Measurements from ENCODE around the gene MT1M.
A peak's percentile ranks its signal among the peaks of the same experiment; 100 is the strongest.
"Not testable (repeated sequence)": the region's sequence is repeated elsewhere in the genome, so short reads cannot be mapped to it uniquely, and the experiment has no call there.

MT1M gene

DNA sequence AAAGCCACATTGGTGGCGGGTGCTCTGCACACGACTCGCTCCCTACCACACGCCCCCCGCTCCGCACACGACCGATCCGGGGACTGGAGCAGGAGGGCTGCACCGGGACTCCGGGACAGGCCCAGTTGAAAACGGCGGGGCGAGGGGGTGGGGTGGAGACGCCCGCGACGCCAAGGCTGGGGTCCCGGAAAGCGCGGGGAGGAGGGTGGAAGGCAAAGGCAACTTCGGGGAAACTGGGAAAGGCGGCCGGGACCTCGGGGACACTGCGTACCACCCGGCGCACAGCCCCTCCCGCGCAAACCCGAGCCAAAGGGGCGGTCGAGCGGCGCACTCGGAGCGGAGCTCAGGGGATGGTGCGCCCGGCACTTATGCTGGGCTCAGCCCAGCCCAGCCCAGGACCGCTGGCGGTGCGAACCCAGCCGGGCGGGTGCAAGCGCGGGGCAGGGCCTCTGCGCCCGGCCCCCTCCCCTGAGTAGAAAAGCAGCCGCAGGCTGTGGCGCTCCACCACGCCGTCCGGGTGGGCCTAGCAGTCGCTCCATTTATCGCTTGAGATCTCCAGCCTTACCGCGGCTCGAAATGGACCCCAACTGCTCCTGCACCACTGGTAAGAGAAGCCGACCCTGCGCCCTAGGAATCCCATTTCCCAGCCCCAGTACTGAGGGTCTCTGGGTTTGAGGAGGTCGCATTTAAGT is at the start of gene MT1M:
TSS of gene MT1M (plus strand) at position 504 of the 692 bp plus-strand sequence. CDS start at position 577, 73 bp downstream.
- DNase-seq, result no peak

DNA sequence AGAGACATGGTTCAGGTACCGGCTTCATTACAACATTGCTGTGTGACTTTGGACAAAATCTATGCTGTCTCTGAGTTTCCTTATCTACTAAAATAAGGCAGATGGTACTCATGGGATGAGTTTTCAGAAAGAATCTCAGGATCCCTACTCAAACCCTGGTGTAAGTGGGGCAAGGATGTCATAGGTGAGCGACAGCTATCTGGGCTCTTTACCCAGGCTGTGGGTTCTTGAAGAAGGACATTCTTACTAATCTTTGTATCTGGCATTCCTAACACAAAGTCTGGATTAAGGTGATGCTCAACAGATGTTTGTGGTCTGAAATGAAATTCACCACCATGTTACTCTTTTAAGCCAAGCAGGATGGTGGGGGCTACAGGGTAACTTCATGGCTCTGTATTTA is 49.5 kb upstream of the MT1M start:
- DNase-seq, result not testable (repeated sequence)

DNA sequence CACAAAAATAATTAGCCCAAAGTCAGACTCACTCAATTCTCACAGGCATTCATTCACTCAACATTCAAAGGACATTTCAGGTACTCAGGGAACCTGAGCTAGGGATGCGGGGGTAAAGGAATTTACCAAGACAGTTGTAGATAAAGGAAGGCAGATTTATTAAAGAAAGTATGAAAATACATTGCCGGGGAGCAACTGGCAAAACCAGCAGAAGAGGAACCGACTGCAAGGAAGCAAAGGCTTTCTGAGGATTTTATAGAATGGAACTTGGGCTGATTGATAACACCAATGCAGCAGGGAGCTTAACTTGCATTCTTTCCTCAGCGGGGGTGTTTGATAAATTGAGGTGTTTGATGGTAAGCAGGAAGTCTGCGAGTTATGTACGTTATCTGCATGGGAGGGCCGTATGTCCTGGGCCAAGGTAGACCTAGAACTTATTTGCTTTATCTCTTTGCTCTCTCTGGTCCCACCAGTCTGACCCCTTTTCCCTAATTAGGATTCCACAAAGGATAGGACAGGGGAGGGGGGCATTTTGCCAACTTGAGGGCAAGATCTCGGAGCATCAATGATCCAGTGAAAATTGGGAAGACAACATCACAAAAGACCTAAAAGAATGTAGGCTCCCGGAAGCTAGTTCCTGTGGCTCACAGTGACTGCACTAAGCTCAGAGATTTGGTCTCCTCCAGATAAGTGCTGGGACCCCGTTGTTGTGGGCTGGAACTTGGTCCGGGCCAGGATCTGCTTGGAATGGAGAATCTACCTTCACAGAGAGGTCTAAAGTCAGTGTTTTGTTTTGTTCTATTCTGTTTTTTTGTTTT is 48.9 kb upstream of the MT1M start:
- no peak for DNase-seq

DNA sequence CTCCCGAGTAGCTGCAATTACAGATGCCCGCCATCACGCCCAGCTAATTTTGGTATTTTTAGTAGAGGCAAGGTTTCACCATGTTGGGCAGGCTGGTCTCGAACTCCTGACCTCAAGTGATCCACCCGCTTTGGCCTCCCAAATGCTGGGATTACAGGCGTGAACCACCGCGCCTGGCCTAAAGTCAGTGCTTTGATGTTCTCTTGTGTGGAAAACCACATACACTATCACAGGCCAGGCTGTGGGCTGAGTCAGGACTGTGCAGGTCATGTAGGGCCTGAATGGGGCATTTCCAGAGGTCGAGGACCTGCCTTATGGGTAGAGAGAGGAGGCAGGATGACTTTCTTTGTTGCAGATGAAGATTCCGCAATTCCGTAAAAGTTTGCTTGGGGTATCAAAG is 48.2 kb upstream of the MT1M start:
- no peak for DNase-seq

DNA sequence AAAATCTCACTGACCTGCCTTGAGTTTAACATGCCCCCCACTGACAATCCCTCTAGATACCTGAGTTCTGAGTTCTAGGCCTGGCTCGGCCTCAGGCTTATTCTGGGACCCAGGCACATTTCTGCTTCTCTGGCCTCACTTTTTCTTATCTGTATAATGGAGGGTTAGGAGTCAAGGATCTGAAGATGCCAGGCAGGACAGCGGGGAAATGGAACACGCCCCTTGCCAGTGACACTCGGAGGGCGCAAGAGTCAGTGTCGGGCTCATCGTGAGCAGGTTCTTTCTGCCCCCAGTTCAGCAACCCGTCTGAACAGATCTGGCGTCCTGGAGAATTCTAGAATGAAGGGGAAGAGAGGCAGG is 43.7 kb upstream of the MT1M start:
- DNase-seq, result no peak

DNA sequence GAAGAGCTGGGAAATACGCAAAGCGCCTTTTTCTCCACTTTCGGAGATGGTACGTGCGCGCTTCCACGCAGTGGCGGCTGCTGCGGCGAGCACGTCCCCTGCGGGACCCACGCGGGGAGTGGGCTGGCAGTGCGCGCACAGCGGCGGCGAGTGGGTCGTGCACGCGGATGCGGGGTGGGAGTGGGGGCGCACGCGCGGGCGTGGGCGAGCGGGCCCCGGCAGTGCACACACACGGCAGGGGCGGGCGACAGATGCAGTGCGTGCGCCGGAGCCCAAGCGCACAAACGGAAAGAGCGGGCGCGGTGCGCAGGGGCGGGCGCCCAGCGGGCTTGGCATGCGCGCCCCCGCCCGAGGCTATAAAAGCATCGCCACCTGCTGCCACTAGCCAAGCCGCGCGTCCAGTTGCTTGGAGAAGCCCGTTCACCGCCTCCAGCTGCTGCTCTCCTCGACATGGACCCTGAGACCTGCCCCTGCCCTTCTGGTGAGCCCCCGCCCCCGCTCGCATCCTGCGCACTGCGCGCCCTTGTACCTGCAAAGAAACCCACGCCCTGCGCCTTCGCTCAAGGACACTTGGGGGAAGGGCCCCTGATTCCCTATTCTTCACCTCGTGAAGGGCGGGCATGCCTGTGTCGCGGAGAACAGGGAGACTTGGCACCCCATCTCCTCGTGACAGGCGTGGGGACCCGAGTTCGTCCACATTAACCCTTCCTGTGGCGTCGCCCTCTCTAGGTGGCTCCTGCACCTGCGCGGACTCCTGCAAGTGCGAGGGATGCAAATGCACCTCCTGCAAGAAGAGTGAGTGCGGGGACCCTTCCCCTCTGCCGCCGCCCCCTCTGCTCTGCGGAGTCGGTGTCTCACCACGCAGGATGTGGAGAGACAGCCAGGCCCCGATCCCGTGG is 43.1 kb upstream of the MT1M start, which contains the start of gene MT3:
TSS of gene MT3 (plus strand) at position 388 of the 899 bp plus-strand sequence. CDS start at position 451, 63 bp downstream.
- peak; percentile 22 for DNase-seq

DNA sequence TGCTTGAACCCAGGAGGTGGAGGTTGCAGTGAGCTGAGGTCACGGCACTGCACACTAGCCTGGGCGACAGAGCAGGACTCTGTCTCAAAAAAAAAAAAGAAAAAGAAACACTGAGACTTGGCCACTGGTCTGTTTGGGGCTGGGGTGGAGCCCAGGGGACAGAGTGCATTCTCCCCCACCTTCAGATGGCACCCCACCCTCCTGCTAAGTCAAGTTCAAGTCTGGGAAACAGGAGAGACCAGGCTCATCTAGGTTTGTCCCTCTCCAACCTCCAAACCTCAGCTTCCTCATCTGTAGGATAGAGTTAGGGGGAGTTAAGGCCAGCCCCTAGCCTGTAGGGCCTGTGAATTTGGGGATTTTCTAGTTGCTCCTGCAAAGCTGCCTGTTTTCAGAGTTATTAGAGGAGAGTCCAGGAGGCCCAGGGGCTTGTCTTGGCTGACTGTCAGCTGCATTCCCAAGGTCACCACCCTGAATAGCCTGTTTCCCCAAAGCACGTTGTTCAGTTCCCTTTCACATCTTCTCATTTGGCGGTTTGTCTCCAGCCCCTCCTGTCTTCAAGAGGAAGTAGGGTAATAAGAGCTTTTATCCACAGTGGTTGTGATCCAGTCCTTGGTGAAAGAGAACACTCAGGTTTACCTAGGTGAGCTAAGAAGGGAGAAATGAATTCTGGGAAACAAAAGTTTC is 40.9 kb upstream of the MT1M start:
- DNase-seq, result no peak

DNA sequence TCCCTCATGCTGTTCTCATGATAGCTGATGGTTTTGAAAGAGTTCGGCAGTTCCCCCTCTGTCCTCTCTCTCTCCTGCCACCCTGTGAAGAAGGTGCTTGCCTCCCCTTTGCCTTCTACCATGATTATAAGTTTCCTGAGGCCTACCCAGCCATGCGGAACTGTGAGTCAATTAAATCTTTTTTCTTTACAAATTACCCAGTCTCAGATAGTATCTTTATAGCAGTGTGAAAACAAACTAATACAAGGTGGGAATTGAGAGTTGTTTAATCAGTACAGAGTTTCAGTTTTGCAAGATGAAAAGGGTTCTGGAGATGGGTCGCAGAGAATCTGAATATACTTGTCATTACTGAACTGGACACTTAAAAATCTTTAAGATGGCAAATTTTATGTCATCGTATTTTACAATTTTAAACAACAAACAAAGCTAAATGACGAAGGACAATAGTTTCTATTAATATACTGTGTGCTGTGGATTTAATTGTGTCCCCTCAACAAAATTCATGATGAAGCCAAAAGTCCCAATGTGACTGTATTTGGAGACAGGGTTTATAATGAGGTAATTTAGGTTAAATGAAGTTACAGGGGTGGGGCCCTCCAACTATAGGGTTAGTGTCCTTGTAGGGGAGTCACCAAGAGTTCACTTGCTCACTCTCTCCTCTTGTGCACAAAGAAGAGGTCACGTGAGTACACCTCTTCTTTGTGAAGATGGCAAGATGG is 38.7 kb upstream of the MT1M start:
- no peak for DNase-seq

DNA sequence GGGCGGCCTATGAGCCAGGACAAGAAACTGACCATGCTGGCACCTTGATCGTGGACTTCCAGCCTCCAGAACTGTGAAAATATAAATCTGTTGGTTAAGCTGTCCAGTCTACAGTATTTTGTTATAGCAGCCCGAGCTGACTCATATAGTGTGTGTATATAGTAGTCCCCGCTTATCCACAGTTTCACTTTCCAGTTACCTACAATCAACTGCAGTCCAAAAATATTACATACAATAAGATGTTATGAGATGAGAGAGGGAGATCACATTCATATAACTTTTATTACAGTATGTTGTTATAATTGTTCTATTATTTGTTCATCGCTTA is 38.2 kb upstream of the MT1M start:
- DNase-seq, result no peak

DNA sequence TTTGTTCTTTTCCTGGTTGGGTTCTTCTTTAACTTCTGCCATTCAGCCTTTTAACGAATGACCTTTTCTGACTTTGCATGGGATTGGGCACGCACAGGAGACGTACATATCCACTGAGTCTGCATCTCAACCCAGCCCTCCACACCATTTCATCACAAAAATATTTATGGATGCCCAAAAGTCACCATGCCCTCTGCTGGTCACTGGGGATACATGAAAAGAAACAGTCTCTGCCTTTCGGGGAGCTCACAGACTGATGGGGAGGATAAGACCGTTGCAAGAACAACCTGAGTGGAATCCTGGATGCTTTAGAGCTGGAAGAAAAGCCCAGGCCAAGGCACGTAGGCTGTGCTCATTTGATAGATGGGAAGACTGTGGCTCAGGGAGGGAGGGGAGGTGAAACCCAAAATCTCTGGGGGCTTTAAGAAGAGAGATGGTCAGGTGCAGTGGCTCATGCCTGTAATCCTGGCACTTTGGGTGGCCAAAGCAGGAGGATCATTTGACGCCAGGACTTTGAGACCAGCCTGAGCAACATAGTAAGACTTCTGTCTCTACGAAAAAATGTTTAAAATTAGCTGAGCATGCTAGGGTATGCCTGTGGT is 32.0 kb upstream of the MT1M start:
- peak; percentile 43 for DNase-seq

DNA sequence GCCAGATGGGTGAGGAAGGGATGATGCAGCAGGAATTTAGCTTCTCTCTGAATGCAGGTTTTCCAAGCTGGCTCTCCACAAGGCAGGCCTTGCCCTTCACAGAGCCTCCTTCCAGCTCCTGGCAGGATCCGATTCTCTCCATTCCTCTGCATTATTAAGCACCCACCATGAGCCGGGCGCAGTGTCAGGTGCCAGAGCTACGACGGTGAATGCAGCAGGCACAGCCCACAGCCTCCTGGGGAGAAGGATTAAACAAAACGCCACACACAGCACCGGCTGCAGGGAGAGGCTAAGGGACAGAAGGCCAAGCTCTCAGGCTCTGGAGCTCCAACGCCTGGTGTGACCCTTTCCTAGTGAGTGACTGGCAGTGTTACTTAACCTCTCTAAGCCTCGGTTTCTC is 31.1 kb upstream of the MT1M start:
- no peak for DNase-seq

DNA sequence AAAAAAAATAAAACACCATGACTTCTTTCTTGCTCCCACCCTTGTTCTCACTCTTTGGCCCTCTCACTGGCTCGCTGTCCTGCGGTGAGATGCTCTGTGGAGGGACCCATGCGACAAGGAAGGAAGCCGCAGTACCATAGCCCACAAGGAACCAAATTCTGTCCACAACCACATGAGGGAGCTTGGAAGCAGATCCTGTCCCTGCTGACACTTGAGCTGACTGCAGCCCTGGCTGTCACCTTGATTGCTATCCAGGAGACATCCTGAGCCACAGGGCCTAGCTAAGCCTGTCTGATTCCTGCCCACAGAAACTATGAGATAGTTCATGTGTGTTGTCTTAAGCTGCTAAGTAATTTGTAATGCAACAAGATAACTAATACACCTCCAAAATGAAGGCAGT is 28.9 kb upstream of the MT1M start:
- DNase-seq, result peak; percentile 43

DNA sequence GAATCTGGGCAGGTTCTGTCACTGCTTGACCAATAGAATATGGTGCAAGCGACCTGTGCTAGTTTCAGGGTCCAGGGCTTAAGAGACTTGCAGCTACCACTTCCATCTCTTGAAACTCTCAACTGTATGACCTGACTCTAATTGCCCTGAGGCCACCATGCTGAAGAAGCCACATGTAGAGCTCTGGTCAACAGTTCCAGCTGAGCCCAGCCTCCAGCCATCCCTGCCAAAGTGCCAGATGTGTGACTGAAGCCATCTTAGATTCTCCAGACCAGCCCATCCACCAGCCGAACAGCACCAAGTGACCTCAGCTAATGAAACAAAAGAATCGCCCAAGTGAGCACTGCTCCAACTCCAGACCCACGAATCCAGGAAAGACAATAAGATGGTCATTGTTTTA is 27.5 kb upstream of the MT1M start:
- no peak for DNase-seq

DNA sequence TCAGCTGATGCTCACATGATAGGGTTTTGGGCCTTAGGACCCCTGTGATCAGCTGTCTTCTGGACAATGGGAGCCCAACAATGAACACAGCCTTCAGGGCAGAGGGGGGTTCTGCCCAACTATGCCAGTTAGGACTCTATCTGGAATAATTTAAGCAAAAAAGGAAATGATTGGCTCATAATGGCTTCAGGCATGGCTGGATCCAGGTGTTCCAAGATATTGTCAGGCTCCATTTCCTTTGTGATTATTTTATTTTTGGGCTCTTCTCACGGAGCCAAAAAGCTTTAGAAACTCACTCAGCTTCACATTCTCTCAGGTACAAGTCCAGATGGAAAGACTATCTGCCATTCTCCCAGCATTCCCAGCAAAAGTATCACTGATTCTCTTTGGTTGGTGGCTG is 27.0 kb upstream of the MT1M start:
- no peak for DNase-seq

DNA sequence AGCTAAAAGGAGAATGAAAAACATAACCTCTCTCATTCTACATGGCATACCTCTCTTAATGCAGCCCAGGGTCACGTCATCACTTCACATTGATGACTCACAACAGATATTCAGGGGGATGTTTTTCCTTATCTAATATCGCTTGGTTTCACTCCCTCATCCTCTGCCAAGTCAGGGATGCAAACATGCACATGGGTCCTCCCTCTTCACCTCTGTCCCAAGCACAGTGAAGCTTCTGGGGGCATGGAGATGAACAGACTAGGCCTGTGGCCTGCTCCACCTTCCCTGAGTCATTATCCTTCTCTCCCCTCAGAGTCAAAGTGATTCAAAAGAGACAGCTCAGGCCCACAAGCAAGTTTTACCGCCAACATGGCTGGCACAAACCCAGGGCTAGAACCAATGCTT is 26.4 kb upstream of the MT1M start:
- DNase-seq, result no peak

DNA sequence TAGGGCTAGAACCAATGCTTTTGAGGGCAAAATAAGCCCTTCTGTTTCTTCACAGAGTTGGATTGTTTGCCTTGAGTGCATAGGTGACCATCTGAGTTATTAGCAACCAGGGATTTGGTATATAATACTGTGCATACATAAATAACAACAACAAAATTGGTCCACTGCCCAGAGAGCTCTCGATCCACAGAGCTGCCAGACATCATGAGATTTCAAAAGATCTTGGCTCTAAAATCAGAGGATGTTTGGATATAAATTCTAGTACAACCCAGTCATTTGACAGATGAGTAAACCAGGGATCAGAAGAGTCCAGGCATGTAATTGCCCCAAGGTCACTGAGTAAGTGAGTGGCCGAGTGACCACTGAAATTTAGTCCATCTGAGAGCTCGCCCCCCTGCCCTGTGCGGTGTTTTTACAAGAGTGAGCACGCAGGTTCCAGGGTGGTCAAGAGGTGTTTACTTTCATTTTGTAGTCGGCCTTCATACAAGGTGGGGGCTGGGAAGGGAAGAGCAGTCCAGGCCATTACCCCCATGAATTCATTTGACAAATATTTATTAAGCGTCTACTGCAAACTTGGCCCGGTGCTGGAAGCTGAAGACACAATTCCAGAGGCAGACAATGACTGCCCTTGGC is 25.9 kb upstream of the MT1M start:
- no peak for DNase-seq

DNA sequence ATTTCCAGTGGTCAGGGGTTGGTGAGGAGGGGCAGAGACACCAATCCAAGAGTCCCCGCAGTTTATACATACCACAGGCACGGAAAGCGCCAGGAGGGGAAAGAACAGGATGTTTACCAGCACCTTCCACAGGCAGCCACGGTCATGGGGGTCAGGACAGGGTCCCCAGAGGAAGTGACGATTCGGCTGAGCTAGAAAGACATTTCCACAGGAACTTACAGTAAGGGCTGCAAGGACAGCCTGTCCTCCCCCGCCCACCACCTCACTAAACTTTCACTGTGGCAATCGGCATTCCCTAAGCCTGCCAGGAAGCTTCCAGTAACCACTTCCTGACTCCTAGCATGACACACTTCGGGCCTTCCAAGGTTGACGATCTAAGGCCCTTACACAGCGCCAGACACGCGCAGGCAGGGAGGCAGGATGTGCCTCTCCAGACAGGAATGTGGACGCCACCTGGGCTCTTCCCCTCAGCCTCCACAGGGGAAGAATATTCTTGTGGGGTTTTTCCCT is 25.3 kb upstream of the MT1M start:
- peak; percentile 43 for DNase-seq

DNA sequence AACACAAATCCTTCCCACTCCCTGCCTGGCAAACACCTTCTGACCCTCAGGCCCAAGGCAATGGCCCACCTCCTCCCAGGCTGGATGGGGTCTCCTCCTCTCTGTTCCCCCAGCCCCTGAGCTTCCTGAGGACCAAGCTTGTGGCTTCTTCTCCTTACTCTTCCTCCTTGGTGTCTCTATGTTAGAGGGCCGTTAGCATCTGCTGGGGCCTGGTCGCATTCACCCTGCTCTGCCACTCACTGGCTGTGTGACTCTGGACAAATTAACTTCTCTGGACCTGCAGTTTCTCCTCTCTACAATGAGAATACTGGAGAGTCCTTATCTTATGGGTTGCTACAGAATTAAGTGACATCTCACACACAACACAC is 24.8 kb upstream of the MT1M start:
- no peak for DNase-seq

DNA sequence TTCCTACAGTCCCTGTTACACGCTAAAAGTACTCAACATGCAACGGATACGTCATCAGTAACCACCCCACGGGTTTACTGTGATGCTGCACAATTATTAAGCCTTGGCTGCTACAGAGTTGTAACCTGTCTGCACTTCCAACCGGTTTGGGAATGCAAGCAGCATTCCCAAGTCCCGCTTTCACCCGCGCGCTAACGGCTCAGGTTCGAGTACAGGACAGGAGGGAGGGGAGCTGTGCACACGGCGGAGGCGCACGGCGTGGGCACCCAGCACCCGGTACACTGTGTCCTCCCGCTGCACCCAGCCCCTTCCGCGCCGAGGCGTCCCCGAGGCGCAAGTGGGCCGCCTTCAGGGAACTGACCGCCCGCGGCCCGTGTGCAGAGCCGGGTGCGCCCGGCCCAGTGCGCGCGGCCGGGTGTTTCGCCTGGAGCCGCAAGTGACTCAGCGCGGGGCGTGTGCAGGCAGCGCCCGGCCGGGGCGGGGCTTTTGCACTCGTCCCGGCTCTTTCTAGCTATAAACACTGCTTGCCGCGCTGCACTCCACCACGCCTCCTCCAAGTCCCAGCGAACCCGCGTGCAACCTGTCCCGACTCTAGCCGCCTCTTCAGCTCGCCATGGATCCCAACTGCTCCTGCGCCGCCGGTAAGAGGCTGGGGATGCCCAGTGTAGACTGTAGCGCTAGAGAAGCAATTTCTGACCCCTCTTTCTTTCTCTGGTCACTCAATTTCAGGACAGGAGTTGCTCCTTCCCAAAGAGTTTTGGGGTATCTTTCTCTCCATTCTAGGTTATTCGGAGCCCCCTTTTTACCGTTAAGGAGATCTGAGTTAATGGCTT is 24.2 kb upstream of the MT1M start, which contains the start of gene MT2A:
TSS of gene MT2A (plus strand) at position 542 of the 833 bp plus-strand sequence. CDS start at position 614, 72 bp downstream.
- peak; percentile 93 for DNase-seq

DNA sequence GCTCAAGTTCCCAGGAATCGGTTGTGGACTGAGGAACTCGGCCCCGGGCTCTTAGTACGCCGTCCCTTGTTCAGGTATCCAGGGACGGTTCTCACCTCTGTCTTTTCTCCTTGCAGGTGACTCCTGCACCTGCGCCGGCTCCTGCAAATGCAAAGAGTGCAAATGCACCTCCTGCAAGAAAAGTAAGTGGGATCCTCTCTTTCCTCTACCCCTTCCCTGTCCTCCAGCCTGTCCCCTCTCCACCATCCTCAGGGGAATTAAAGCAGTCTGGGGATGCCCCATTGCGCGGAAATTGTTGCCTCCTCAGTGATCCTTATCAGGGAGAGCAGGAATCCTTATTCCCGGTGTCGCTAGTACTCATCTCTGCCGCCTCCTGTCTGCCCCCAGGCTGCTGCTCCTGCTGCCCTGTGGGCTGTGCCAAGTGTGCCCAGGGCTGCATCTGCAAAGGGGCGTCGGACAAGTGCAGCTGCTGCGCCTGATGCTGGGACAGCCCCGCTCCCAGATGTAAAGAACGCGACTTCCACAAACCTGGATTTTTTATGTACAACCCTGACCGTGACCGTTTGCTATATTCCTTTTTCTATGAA is 23.5 kb upstream of the MT1M start:
- peak; percentile 29 for DNase-seq

Measured in CD4-positive, alpha-beta T cell treated with Interleukin-17A for 4 hours (primary cell).